Measurements from ENCODE around the gene CCDC63.
"Not testable (repeated sequence)": the region's sequence is repeated elsewhere in the genome, so short reads cannot be mapped to it uniquely, and the experiment has no call there.

Gene CCDC63

GRCh38 chr12:110936367-110937103 is 89.7 kb downstream of the CCDC63 start:
- DNase-seq (ENCODE audit: low read depth): no peak
- Histone ChIP-seq H3K9me3 (ENCODE audit: control insufficient read depth, low read length) (no peaks in the 10 kb centered on the region), H3K4me3 (ENCODE audit: low read length) (no peak overlapping the region), H3K4me1 (ENCODE audit: control insufficient read depth, insufficient read depth, low read length) (no peaks in the 10 kb centered on the region), H3K27me3 (replicated peaks; ENCODE audit: control insufficient read depth, insufficient read depth, low read length) (peaks cover 50% of the 10 kb centered on the region), H3K9ac (ENCODE audit: low read length) (no peak overlapping the region), H3K36me3 (ENCODE audit: control insufficient read depth, insufficient read depth, low read length, severe bottlenecking) (no peaks in the 10 kb centered on the region)

DNA sequence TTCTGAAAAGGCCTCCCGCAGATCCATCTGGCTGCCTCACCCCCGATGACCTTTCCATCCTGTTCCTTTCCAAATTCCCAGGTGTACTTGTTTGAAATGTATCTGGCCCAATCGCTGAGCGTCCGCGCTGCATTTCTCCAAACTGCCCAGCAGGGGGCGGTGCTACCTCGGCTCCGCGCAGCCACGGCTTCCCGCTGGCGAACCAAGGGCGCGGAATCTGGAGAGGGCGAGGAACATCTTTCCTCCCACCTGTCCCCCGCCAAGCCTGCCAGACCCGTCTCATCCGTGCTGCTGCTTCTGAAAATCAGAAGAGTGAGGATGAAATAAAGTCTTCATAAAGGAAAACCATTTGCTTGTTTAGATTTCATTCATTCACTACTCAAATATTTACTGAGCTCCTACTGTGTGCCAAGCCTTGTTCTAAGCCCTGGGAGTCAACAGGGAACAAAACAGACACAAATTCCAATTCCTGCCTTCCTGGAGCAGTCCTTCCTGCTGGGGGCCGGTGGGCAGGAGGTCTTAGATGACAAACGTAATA is 90.4 kb downstream of the CCDC63 start:
- no peak overlapping the region for H3K4me3 ChIP-seq (ENCODE audit: low read length)
- no peaks in the 10 kb centered on the region for H3K36me3 ChIP-seq (ENCODE audit: control insufficient read depth, insufficient read depth, low read length, severe bottlenecking)
- peak; percentile 74 for DNase-seq (ENCODE audit: low read depth)
- H3K9ac ChIP-seq (ENCODE audit: low read length): no peak overlapping the region
- peaks cover 44% of the 10 kb centered on the region for H3K27me3 ChIP-seq (replicated peaks; ENCODE audit: control insufficient read depth, insufficient read depth, low read length)
- no peaks in the 10 kb centered on the region for H3K4me1 ChIP-seq (ENCODE audit: control insufficient read depth, insufficient read depth, low read length)
- H3K9me3 ChIP-seq (ENCODE audit: control insufficient read depth, low read length): no peaks in the 10 kb centered on the region

GRCh38 chr12:110940296-110940695 is 93.5 kb downstream of the CCDC63 start:
- H3K36me3 ChIP-seq (ENCODE audit: control insufficient read depth, insufficient read depth, low read length, severe bottlenecking): no peaks in the 10 kb centered on the region
- DNase-seq (ENCODE audit: low read depth): no peak
- H3K9me3 ChIP-seq (ENCODE audit: control insufficient read depth, low read length): no peaks in the 10 kb centered on the region
- no peaks in the 10 kb centered on the region for H3K4me1 ChIP-seq (ENCODE audit: control insufficient read depth, insufficient read depth, low read length)
- H3K9ac ChIP-seq (ENCODE audit: low read length): no peak overlapping the region
- H3K4me3 ChIP-seq (ENCODE audit: low read length): no peak overlapping the region
- H3K27me3 ChIP-seq (replicated peaks; ENCODE audit: control insufficient read depth, insufficient read depth, low read length): peaks cover 29% of the 10 kb centered on the region

DNA sequence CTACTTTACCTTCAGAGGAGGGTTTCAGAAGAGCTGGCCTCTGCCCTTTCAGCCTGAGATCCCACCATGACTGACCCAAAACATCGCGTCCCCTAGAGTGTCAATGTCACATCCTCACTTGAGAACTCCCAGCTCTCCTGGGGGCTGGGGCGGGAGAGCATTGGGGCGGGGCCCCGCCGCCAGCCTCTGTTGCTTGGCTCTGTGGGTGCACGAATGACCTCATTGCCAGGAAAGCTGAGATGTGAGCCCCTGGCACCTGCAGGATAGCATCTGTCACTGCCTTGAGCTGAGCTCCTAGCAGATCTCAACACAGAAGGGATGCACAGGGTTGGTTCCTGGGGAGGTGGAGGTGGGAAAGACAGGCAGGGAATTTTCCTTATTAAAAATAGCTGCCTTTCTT is 94.1 kb downstream of the CCDC63 start:
- Histone ChIP-seq H3K4me1 (ENCODE audit: control insufficient read depth, insufficient read depth, low read length) (no peaks in the 10 kb centered on the region), H3K36me3 (ENCODE audit: control insufficient read depth, insufficient read depth, low read length, severe bottlenecking) (no peaks in the 10 kb centered on the region), H3K9ac (ENCODE audit: low read length) (no peak overlapping the region), H3K9me3 (ENCODE audit: control insufficient read depth, low read length) (peaks cover 6% of the 10 kb centered on the region), H3K27me3 (replicated peaks; ENCODE audit: control insufficient read depth, insufficient read depth, low read length) (peaks cover 24% of the 10 kb centered on the region), H3K4me3 (ENCODE audit: low read length) (no peak overlapping the region)
- DNase-seq (ENCODE audit: low read depth): no peak

GRCh38 chr12:110941391-110941790 is 94.6 kb downstream of the CCDC63 start:
- DNase-seq (ENCODE audit: low read depth): no peak
- no peaks in the 10 kb centered on the region for H3K36me3 ChIP-seq (ENCODE audit: control insufficient read depth, insufficient read depth, low read length, severe bottlenecking)
- no peaks in the 10 kb centered on the region for H3K4me1 ChIP-seq (ENCODE audit: control insufficient read depth, insufficient read depth, low read length)
- H3K9ac ChIP-seq (ENCODE audit: low read length): no peak overlapping the region
- peaks cover 10% of the 10 kb centered on the region for H3K9me3 ChIP-seq (ENCODE audit: control insufficient read depth, low read length)
- no peak overlapping the region for H3K4me3 ChIP-seq (ENCODE audit: low read length)
- peaks cover 20% of the 10 kb centered on the region for H3K27me3 ChIP-seq (replicated peaks; ENCODE audit: control insufficient read depth, insufficient read depth, low read length)

- Histone ChIP-seq H3K27me3 (replicated peaks; ENCODE audit: control insufficient read depth, insufficient read depth, low read length) (peaks cover 8% of the 10 kb centered on the region), H3K36me3 (ENCODE audit: control insufficient read depth, insufficient read depth, low read length, severe bottlenecking) (no peaks in the 10 kb centered on the region), H3K4me1 (ENCODE audit: control insufficient read depth, insufficient read depth, low read length) (no peaks in the 10 kb centered on the region), H3K9me3 (ENCODE audit: control insufficient read depth, low read length) (peaks cover 19% of the 10 kb centered on the region), H3K9ac (ENCODE audit: low read length) (no peak overlapping the region), H3K4me3 (ENCODE audit: low read length) (no peak overlapping the region)
- no peak for DNase-seq (ENCODE audit: low read depth)
Observed at GRCh38 chr12:110943373-110943772, 96.6 kb downstream of the CCDC63 start.

GRCh38 chr12:110948041-110948440 is 101.3 kb downstream of the CCDC63 start:
- H3K9me3 ChIP-seq (ENCODE audit: control insufficient read depth, low read length): peaks cover 19% of the 10 kb centered on the region
- H3K36me3 ChIP-seq (ENCODE audit: control insufficient read depth, insufficient read depth, low read length, severe bottlenecking): no peaks in the 10 kb centered on the region
- H3K9ac ChIP-seq (ENCODE audit: low read length): no peak overlapping the region
- H3K27me3 ChIP-seq (replicated peaks; ENCODE audit: control insufficient read depth, insufficient read depth, low read length): no peaks in the 10 kb centered on the region
- H3K4me3 ChIP-seq (ENCODE audit: low read length): no peak overlapping the region
- no peaks in the 10 kb centered on the region for H3K4me1 ChIP-seq (ENCODE audit: control insufficient read depth, insufficient read depth, low read length)
- no peak for DNase-seq (ENCODE audit: low read depth)

DNA sequence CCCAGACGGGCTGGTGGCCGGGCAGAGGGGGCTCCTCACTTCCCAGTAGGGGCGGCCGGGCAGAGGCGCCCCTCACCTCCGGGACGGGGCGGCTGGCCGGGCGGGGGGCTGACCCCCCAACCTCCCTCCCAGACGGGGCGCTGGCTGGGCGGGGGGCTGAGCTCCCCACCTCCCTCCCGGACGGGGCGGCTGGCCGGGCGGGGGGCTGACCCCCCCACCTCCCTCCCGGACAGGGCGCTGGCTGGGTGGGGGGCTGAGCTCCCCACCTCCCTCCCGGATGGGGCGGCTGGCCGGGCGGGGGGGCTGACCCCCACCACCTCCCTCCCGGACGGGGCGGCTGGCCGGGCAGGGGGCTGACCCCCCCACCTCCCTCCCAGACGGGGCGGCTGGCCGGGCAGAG is 103.7 kb downstream of the CCDC63 start:
- not testable (repeated sequence) for H3K9ac ChIP-seq (ENCODE audit: low read length); H3K4me1 ChIP-seq (ENCODE audit: control insufficient read depth, insufficient read depth, low read length); DNase-seq (ENCODE audit: low read depth); H3K27me3 ChIP-seq (replicated peaks; ENCODE audit: control insufficient read depth, insufficient read depth, low read length); H3K36me3 ChIP-seq (ENCODE audit: control insufficient read depth, insufficient read depth, low read length, severe bottlenecking); H3K4me3 ChIP-seq (ENCODE audit: low read length)
- peaks cover 25% of the 10 kb centered on the region for H3K9me3 ChIP-seq (ENCODE audit: control insufficient read depth, low read length)

- H3K36me3 ChIP-seq (ENCODE audit: control insufficient read depth, insufficient read depth, low read length, severe bottlenecking); DNase-seq (ENCODE audit: low read depth): not testable (repeated sequence)
Observed at GRCh38 chr12:110950867-110951266, 104.1 kb downstream of the CCDC63 start.

More at GRCh38 chr12:110950867-110951266, 104.1 kb downstream of the CCDC63 start:
- H3K9me3 ChIP-seq (ENCODE audit: control insufficient read depth, low read length): peaks cover 21% of the 10 kb centered on the region
- H3K4me3 ChIP-seq (ENCODE audit: low read length); H3K4me1 ChIP-seq (ENCODE audit: control insufficient read depth, insufficient read depth, low read length); H3K9ac ChIP-seq (ENCODE audit: low read length); H3K27me3 ChIP-seq (replicated peaks; ENCODE audit: control insufficient read depth, insufficient read depth, low read length): not testable (repeated sequence)
